ENCODE results near the gene TKT. TPM values are rescaled to one million over a fixed set of nuclear protein-coding genes. Genes with fewer than 3 reads are reported as not detected.
A peak's percentile ranks its signal among the peaks of the same experiment; 100 is the strongest.
"Not testable (repeated sequence)": the region's sequence is repeated elsewhere in the genome, so short reads cannot be mapped to it uniquely, and the experiment has no call there.

TKT gene
- total RNA-seq, 2 experiments from 2014 or later: 91.5 to 103 TPM

DNA sequence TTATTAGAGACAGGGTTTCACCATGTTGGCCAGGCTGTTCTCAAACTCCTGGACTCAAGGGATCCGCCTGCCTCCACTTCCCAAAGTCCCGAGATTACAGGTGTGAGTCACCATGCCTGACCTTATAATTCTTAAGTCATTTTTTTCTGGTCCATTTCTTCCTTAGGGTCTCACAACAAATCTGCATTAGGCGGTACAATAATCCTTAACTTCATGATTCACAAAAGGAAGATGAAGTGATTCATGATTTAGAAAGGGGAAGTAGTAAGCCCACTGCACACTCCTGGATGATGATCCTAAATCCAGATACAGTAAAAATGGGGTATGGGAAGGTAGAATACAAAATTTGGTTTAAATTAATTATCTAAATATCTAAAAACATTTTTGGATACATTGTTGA, 45.0 kb upstream of the TKT start:
- CTCF ChIA-PET: no interaction called here
- H3K4me3 ChIP-seq (ENCODE audit: low read length): no peak overlapping the region
- Mint-ChIP-seq H3K27me3 (no peaks in the 10 kb centered on the region), H3K4me1 (ENCODE audit: low read depth) (peaks cover 6% of the 10 kb centered on the region), H3K36me3 (ENCODE audit: low read depth) (peaks cover 78% of the 10 kb centered on the region), H3K27ac (no peak overlapping the region), H3K9me3 (no peaks in the 10 kb centered on the region), H3K4me3 (no peak overlapping the region)
- no peaks in the 10 kb centered on the region for H3K4me1 ChIP-seq (ENCODE audit: insufficient read depth, low read length)
- no peak overlapping the region for H3K27ac ChIP-seq (ENCODE audit: low read depth in 1 of 2, low read length in 2 of 2)
- intact Hi-C loops (cut with DNase I, micrococcal nuclease): no loop called here
- POLR2A ChIA-PET: no interaction called here
- TF ChIP-seq, protein P1, sequence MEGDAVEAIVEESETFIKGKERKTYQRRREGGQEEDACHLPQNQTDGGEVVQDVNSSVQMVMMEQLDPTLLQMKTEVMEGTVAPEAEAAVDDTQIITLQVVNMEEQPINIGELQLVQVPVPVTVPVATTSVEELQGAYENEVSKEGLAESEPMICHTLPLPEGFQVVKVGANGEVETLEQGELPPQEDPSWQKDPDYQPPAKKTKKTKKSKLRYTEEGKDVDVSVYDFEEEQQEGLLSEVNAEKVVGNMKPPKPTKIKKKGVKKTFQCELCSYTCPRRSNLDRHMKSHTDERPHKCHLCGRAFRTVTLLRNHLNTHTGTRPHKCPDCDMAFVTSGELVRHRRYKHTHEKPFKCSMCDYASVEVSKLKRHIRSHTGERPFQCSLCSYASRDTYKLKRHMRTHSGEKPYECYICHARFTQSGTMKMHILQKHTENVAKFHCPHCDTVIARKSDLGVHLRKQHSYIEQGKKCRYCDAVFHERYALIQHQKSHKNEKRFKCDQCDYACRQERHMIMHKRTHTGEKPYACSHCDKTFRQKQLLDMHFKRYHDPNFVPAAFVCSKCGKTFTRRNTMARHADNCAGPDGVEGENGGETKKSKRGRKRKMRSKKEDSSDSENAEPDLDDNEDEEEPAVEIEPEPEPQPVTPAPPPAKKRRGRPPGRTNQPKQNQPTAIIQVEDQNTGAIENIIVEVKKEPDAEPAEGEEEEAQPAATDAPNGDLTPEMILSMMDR (IDR thresholded peaks at IDR 0.05): no peak
- ATAC-seq (ENCODE audit: poor library complexity) (no peak), DNase-seq (no peak)
- no peaks in the 10 kb centered on the region for H3K9me3 ChIP-seq (ENCODE audit: control insufficient read depth in 1 of 2, insufficient read depth in 1 of 2, low read length in 2 of 2)
- H3K27me3 ChIP-seq (ENCODE audit: control insufficient read depth in 1 of 2, insufficient read depth in 2 of 2, low read length in 2 of 2): no peaks in the 10 kb centered on the region
- peaks cover 45% of the 10 kb centered on the region for H3K36me3 ChIP-seq (ENCODE audit: insufficient read depth, low read length)

DNA sequence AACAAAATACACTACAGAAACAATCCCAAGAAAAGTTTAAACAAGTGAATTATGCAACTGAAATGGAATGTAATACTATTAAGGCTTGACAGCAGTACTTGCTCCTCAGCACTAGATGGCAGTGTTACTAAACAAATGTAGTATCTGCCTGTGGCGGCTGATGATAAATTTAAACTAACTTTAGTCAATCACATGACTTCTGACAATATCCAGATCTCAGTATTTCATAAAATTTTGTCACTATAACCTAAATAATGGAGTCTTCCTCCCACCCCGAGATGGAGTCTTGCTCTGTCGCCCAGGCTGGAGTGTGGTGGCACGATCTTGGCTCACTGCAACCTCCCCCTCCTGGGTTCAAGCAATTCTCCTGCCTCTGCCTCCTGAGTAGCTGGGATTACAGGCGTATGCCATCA, 43.8 kb upstream of the TKT start:
- POLR2A ChIA-PET: interaction anchor here (0.6 kb wide), 1 partner anchor 331 kb away, joined by 3 read pairs; no protein-coding TSS in a partner anchor
- DNase-seq (peak in 3 of 14 experiments; percentile 57 to 66 (median 66)), ATAC-seq (ENCODE audit: poor library complexity) (peak; percentile 89)
- H3K27ac ChIP-seq (ENCODE audit: low read depth in 1 of 2, low read length in 2 of 2); H3K4me1 Mint-ChIP-seq (ENCODE audit: low read depth); H3K9me3 Mint-ChIP-seq; H3K27me3 ChIP-seq (ENCODE audit: control insufficient read depth in 1 of 2, insufficient read depth in 2 of 2, low read length in 2 of 2); H3K9me3 ChIP-seq (ENCODE audit: control insufficient read depth in 1 of 2, insufficient read depth in 1 of 2, low read length in 2 of 2); H3K4me3 ChIP-seq (ENCODE audit: low read length); H3K4me3 Mint-ChIP-seq; CTCF ChIA-PET; H3K27me3 Mint-ChIP-seq; H3K4me1 ChIP-seq (ENCODE audit: insufficient read depth, low read length); H3K27ac Mint-ChIP-seq: not testable (repeated sequence)
- intact Hi-C loops (cut with DNase I, micrococcal nuclease): loop anchor here (1.0 to 10.0 kb wide), 4 partner anchors 47 to 411 kb away; partner anchors contain the start of genes CACNA1D (in 1 of the 2) and DCP1A (in 1 of the 2)
- H3K36me3 ChIP-seq (ENCODE audit: insufficient read depth, low read length): peaks cover 45% of the 10 kb centered on the region
- H3K36me3 Mint-ChIP-seq (ENCODE audit: low read depth): peaks cover 81% of the 10 kb centered on the region
- TF ChIP-seq, protein P1 (IDR thresholded peaks at IDR 0.05): peak; percentile 92

DNA sequence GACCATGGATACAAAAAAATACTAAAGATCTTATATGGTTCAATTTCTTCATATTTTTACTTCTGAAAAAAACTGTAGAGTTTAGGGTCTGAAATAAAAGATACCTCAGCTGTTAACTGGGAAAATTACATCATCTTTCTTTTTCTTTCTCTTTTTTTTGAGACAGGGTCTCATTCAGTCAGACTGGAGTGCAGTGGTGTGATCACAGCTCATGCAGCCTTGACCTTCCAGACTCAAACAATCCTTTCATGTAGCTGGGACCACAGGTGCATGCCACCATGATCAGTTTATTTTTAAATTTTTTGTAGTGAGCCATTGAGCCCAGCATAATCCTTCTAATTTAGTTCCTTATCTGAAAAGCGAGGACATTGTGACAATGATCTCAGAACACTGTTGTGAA, 39.6 kb upstream of the TKT start:
- Mint-ChIP-seq H3K4me1 (ENCODE audit: low read depth) (peaks cover 6% of the 10 kb centered on the region), H3K4me3 (no peak overlapping the region), H3K27me3 (no peaks in the 10 kb centered on the region), H3K36me3 (ENCODE audit: low read depth) (peaks cover 86% of the 10 kb centered on the region), H3K27ac (no peak overlapping the region), H3K9me3 (no peaks in the 10 kb centered on the region)
- peaks cover 45% of the 10 kb centered on the region for H3K36me3 ChIP-seq (ENCODE audit: insufficient read depth, low read length)
- H3K27ac ChIP-seq (ENCODE audit: low read depth in 1 of 2, low read length in 2 of 2): no peak overlapping the region
- ChIA-PET CTCF (no interaction called here), POLR2A (no interaction called here)
- TF ChIP-seq, protein P1 (IDR thresholded peaks at IDR 0.05): no peak
- H3K9me3 ChIP-seq (ENCODE audit: control insufficient read depth in 1 of 2, insufficient read depth in 1 of 2, low read length in 2 of 2): no peaks in the 10 kb centered on the region
- no peak for DNase-seq
- H3K27me3 ChIP-seq (ENCODE audit: control insufficient read depth in 1 of 2, insufficient read depth in 2 of 2, low read length in 2 of 2): no peaks in the 10 kb centered on the region
- intact Hi-C loops (cut with DNase I, micrococcal nuclease): loop anchor here in 1 of 2 experiments (10.0 kb wide), 1 partner anchor 199 kb away; the partner anchor contains the start of gene CACNA1D
- no peak overlapping the region for H3K4me3 ChIP-seq (ENCODE audit: low read length)
- no peaks in the 10 kb centered on the region for H3K4me1 ChIP-seq (ENCODE audit: insufficient read depth, low read length)
- no peak for ATAC-seq (ENCODE audit: poor library complexity)

All from CD4-positive, alpha-beta T cell (primary cell).